HPDE6-E6E7 (cell line): ENCODE measurements around the gene PROK1.
"Not testable (repeated sequence)": the region's sequence is repeated elsewhere in the genome, so short reads cannot be mapped to it uniquely, and the experiment has no call there.

Experiments used
- DNase-seq: peaks from one replicate; pipeline ENCODE4 v3.0.0; 2011; ENCODE audit warnings: missing footprints; ENCODE audit errors: extremely low spot score

Gene PROK1

GRCh38 chr1:110450929-110451328, at the start of gene PROK1:
Gene PROK1 (plus strand): TSS chr1:110451149. CDS start chr1:110451217, 68 bp downstream.
- no peak for DNase-seq

DNA sequence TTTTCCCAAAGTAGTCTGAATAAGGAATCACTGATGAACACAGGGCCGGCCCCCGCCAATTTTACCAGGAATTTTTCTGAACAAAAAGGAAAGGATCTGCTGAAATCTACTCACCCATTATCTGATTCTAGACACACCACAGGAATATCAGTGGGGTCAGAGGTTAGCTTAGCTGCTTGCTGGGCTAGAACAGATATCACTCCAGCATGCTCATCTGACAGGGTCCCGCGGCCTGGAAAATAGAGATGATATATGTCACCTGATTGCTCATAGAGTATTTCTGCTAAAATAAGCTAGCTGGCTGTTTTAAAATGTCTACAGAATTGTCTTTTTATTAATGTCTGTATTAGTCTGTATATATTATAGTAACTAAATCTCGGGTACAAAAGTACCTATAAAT, 47.1 kb upstream of the PROK1 start:
- no peak for DNase-seq

DNA sequence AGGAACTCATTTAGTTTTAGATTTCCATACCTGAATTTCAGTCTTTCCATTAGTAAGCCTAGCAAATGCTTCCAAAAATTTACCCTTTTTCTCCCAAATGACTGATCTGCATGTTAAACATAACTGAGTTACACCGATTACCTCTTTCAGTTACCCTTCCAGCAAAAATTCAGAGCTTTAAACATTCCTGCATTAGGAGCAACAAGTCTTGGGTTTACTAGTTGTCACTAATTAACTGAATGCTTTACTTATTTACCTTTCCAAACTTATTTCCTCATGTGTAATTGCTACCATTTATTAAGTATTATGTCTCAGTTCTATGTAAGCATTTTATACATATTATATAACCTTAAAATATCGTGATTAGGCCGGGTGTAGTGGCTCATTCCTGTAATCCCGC, 46.5 kb upstream of the PROK1 start:
- DNase-seq, result no peak

DNA sequence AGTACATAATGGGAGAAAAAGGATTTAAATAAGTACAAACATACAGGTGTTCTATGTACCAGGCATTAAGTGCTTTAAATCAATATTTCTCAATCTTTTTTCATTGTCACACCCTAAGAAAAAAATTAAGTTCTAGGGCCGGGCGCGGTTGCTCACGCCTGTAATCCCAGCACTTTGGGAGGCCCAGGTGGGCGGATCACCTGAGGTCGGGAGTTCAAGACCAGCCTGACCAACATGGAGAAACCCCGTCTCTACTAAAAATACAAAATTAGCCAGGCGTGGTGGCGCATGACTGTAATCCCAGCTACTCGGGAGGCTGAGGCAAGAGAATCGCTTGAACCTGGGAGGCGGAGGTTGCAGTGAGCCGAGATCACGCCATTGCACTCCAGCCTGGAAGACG, 44.5 kb upstream of the PROK1 start:
- DNase-seq, result not testable (repeated sequence)

GRCh38 chr1:110407260-110408210, 43.4 kb upstream of the PROK1 start, which contains the start of gene LAMTOR5:
Gene LAMTOR5 (minus strand): TSS chr1:110407694. CDS start chr1:110407620, 74 bp downstream.
- DNase-seq, result peak; percentile 60

DNA sequence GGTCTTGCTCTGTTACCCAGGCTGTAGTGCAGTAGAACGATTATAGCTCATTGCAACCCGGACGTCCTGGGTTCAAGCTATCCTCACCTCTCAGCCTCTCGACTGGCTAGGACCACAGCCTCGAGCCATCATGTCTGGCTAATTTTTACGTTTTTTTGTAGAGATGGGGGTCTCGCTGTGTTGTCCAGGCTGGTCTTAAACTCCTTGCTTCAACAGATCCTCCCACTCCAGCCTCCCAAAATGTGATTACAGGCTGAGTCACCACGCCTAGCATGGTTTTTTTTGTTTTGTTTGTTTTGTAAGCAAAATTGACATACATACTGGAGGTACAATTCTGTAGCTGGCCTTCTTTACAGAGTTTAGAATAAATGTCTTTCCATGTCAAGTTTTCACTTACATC, 42.5 kb upstream of the PROK1 start:
- no peak for DNase-seq

- DNase-seq, result no peak
Measured at GRCh38 chr1:110409316-110409715, 41.6 kb upstream of the PROK1 start.

DNA sequence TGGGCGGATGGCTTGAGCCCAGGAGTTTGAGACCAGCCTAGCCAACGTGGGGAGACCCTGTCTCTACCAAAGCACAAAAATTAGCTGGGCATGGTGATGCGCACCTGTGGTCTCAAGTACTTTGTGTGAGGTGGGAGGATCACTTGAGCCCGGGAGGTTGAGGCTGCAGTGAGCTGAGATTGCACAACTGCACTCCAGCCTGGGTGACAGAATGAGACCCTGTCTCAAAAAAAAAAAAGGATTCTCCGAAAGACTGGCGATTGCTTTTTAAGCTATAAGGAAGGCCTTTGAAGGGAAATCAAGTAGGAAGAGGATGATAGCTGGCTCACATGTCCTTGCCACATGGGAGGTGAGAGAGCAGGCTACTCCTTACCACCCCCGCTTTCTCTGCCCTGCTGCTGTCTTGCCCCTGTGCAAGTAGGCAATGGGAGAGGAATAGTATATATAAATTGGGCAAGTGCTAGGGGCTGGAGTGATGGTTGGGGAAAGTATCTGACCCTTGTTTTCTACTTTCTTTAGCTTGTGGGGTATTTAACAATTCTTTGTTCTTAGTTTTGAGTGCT, 39.7 kb upstream of the PROK1 start:
- no peak for DNase-seq

- peak; percentile 75 for DNase-seq
Measured at GRCh38 chr1:110412576-110412975, 38.4 kb upstream of the PROK1 start.

GRCh38 chr1:110413045-110413444, 37.9 kb upstream of the PROK1 start:
- DNase-seq, result not testable (repeated sequence)

GRCh38 chr1:110418729-110419128, 32.2 kb upstream of the PROK1 start:
- DNase-seq, result no peak

DNA sequence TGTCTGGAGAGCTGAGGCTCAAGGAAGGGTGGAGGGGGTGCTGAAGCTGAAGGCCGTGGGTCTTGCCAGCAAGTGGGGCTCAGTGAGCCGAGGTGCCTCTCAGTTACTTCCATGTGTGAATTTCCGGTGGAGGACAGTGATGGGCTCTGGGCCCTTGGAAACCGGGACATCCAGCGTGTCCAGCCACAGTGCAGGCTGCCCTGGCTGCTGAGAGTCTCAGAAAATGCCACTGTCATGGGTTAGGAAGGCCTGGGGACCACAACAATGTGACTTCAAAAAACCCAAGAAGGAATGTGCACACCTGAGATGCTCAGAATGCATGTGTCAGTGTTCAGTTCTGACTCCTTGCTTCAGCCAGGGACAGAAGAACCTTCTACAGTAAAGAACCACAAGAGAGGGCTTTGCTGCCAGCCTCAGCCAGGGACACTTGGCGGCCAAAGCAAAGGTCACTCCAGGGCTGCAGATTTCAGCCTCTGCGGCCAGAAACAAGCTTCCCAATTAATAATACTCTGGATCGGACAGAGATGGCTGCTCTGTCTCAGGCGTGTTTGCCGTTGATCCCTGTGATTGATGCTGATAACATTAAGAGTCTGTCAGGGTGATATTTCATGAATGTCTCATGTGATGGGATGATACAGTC, 30.8 kb upstream of the PROK1 start:
- DNase-seq, result no peak

GRCh38 chr1:110420874-110421793, 29.8 kb upstream of the PROK1 start:
- no peak for DNase-seq

DNA sequence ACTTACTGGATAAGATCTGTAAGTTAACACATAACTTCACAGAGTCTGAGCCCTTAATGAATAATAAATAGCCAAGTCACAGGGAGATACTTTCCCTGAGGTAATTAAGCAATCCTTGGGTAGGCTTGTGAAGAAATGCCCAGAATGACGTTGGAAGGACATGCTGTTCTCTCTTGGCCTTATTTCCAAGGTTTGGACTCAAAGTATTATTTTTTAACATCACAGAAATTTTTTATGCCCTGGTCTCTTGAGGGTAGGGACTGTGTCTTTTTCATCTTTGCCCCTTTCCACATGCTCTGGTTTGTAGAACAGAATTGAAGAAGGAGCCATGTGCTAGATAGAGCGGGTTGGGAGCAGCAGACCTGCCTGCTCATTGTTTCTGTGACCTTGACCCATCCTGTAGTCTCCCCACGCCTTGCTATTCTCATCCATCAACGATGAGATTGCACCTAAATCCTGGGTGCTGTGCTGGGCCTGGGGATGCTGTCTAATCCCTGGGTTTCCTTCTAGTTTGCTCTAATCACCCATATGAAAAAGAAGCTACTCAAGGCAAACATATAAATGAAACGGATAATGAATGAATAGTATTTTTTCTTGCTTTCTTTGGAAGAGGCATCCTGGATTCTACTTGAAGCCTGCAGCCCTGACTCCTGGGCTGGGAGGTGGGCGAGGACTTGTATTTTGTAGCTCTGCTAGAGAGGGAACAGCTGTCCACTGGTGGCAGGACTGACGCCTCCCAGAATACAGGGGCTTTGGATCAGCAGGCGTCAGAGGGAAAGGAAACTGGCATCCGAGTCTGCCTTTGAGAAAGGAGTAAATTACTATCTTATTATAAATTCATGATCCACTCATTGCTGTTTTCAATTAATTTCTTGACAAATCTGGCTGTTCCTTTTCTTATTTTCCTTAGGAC, 26.0 kb upstream of the PROK1 start:
- no peak for DNase-seq

DNA sequence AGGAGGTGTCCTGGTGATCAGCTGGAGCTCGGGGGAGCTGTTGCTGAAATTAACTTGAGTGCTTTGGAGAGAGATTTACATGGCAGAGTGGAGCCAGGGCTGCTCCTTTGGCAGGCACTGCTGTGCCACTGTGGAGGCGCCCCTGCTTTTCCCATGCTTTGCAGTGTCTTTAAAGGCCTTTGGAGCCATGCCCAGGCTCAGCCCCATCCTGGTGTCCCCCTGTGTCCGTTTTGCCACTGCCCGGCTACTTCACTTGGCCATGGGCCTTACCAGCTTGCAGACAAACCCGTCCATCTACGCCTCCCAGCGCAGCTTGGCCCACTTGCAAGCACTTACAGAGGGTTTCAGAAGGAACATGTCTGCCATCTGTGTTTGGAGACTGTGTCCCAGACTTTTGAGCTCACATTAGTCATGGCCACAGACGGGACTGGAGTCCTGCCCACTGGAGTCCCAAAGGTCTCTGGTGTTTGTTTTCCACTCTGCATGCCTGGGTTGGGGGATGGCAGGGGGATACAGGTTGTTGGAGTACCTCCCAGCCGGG, 25.3 kb upstream of the PROK1 start:
- no peak for DNase-seq

DNA sequence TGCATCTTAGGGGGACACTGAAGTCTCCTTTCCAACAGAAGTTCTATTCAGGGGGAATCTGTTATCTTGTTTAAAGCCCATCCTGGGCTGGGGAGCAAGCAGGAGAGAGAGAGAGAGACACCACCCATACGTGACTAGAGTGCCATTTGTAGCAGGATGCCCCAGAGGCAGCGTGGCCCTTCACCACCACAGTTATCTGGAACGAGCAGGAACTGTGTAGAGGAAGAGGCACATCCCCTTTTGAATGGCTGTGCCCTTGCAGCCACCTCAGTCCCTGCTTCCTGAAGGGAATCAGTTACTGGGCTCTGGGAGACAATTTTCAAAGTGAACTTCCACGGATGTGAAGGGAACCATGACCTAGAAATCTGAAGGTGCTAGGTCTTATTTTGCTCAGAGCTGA, 24.1 kb upstream of the PROK1 start:
- DNase-seq, result no peak

DNA sequence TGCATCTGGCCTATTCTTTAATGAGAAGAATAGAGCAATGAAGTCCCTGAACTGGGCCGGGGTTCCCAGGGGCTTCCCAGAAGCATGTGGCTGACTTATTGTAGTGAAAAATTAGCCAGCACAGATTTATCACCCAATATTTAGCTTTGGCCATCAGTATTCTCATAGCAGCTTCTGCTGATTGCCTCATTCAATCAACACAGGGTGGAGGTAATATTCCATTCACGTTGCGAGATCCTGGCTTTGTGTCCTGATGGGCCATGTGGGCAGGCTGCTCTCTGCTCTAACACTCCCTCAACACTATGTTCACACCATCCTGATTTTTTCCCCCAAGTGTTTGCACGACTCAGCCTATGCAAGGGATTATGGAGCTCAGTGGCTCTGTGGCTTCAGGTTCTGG, 22.0 kb upstream of the PROK1 start:
- DNase-seq, result no peak

DNA sequence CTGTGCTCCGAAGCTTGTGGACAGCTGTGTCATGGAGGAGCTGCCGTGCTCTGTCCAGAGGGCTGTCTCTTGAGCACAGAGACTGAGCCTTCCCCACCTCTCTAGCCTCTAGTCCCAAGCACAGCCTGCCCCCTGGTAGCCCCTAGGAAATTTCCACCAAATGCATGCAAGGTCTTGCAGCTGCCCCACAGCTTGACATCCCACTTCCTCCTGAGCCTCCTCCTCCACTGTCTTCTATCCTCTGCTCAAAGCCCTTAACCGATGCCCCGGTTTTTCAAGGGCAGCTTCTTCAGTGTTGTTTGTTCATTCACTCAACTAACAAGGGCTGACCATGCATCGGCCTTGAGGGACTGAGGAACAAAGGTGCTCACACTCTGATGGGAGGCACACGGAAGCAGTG, 20.6 kb upstream of the PROK1 start:
- DNase-seq, result no peak

- DNase-seq, result no peak
Measured at GRCh38 chr1:110430901-110431300, 20.0 kb upstream of the PROK1 start.

- DNase-seq, result no peak
Measured at GRCh38 chr1:110433213-110433612, 17.7 kb upstream of the PROK1 start.
